GM20431 (cell line): Measurements from ENCODE around the gene LRRD1.
"Not testable (repeated sequence)": the region's sequence is repeated elsewhere in the genome, so short reads cannot be mapped to it uniquely, and the experiment has no call there.

Source experiments
- in situ Hi-C: fragments of 300-500 bp; cut with MseI, MboI; formaldehyde crosslinking; loops from one replicate; pipeline ENCODE4 v1.15.0; 2020; ENCODE audit warnings: low sequenced_read_pairs; ENCODE audit not compliant: unreplicated experiment

The LRRD1 gene

DNA sequence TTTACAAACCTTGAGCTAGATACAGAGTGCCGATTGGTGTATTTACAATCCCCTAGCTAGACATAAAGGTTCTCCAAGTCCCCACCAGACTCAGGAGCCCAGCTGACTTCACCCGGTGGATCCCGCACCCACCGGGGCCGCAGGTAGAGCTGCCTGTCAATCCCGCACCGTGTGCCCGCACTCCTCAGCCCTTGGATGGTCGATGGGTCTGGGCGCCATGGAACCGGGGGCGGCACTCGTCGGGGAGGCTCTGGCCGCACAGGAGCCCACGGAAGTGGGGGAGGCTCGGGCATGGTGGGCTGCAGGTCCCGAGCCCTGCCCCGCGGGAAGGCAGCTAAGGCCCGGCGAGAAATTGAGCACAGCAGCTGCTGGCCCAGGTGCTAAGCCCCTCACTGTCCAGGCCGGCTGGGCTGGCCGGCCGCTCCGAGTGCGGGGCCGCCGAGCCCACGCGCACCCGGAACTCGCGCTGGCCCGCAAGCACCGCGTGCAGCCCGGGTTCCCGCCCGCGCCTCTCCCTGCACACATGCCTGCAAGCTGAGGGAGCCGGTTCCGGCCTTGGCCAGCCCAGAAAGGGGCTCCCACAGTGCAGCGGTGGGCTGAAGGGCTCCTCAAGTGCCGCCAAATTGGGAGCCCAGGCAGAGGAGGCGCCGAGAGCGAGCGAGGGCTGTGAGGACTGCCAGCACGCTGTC lies 35.6 kb downstream of the LRRD1 start:
- in situ Hi-C loops, result not testable (repeated sequence)

DNA sequence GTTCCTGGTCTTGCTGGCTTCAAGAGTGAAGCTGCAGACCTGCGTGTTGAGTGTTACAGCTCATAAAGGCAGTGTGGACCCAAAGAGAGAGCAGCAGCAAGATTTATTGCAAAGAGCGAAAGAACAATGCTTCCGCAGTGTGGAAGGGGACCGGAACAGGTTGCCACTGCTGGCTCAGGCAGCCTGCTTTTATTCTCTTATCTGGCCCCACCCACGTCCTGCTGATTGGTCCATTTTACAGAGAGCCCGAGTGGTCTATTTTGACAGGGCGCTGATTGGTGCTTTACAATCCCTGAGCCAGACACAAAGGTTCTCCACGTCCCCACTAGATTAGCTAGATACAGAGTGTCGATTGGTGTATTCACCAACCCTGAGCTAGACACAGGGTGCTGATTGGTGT lies 36.2 kb downstream of the LRRD1 start:
- in situ Hi-C loops, result not testable (repeated sequence)

DNA sequence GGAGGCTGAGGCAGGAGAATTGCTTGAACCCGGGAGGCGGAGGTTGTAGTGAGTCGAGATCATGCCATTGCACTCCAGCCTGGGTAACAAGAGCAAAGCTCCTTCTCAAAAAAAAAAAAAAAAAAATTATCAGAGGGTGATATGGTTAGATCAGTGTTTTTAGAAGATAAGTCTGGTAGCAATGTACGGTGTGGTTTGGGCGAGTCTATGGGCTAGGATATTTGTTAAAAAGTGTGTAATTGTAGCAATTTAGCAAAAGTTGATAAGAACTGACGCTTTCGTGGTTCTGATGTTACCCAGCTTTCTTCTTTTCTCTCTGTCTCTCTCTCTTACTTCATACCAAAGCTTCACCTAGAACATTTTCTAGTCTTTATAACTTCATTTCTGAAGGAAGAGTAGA lies 37.8 kb downstream of the LRRD1 start:
- in situ Hi-C loops, result no loop called here

GRCh38 chr7:92137557-92137956 lies 41.4 kb downstream of the LRRD1 start:
- in situ Hi-C loops, result no loop called here

DNA sequence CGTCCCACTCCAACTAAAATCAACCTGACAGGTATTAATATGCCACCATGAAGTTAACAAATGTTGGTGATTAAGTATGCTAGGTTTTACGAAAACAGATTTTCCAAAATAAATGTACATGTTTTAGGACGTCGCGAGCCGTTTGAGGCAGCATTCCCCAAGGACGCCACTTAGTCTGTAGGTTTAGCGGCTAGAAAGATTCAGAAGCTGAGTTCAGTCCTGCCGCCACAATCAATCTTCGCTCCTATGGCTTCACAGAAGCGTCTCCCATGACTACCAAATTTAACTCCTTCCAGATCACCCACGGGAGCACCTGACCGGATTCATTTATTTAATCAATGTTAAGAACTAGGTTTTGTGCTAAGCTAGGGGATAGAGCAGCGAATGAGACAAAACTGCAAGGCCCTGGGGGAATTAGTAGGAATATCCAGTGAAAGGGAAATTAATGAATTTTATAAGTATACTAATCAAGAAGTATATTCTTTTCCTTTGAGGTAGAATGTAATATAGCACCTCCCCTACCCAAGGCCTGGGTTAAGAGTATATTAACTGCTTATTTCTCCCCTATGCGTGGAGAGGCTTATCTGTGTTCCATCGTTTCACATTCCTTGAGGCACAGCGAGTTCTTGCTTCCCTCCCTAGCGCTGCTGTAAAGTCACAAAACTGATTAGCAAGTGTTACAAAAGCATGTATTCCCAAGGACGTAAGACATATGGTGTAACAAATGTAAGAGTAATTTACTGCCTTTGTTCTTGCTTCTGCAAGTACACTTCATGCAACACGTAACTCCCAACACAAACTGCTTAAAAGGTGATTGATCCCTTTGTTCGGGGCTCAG lies 43.7 kb downstream of the LRRD1 start:
- in situ Hi-C loops, result no loop called here

- in situ Hi-C loops, result no loop called here
Observed at GRCh38 chr7:92134271-92135051, 44.5 kb downstream of the LRRD1 start, which contains the start of gene CYP51A1. Gene CYP51A1 (minus strand): TSS chr7:92134477. CDS start chr7:92134364, 113 bp downstream.

GRCh38 chr7:92133737-92134270 lies 45.1 kb downstream of the LRRD1 start:
- in situ Hi-C loops, result no loop called here

GRCh38 chr7:92133133-92133736 lies 45.7 kb downstream of the LRRD1 start:
- in situ Hi-C loops, result no loop called here

DNA sequence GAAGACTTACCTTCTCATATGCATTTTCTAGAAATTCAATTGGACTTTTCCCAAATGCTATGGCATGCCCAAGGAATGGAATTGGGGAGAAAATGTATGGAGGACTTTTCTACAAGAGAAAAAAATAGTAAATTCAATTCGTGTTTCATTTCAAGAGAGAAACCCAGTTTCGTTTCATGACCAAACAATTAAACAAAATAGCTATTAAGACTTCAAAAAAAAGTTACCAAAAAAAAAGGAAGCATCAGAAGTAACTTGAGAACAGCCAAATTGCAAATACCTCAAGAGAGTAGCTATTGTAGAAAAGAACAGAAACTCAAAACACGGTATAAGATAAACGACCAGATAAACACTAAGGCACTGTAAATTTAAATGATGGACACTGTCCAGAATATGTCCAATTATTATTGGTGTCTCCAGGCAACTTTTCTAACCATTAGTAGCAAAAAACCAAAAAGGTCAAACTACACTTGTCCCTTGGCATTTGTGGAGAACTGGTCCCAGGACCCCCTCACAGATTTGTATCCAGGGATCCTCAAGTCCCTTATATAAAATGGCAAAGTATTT lies 47.1 kb downstream of the LRRD1 start:
- in situ Hi-C loops, result no loop called here

DNA sequence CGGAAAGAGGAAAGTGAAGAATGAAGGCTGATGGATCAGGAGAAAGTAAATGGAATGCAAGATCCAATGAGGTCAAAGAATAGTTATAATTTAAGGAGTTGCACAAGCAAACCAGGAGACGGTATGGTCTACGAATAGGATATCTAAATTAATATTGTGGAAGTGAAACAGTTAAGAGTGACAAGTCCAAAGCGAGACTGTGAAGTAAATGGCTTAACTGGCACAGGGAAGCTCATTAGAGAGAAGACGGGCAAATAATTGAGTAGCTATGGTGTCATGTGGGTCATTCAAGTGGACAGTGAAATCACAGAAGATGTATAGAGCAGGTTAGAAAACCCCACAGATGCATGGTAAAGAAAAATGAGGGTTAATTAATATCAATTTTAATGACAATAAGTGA lies 47.8 kb downstream of the LRRD1 start:
- in situ Hi-C loops, result no loop called here

GRCh38 chr7:92121681-92122080 lies 57.3 kb downstream of the LRRD1 start:
- in situ Hi-C loops, result no loop called here

DNA sequence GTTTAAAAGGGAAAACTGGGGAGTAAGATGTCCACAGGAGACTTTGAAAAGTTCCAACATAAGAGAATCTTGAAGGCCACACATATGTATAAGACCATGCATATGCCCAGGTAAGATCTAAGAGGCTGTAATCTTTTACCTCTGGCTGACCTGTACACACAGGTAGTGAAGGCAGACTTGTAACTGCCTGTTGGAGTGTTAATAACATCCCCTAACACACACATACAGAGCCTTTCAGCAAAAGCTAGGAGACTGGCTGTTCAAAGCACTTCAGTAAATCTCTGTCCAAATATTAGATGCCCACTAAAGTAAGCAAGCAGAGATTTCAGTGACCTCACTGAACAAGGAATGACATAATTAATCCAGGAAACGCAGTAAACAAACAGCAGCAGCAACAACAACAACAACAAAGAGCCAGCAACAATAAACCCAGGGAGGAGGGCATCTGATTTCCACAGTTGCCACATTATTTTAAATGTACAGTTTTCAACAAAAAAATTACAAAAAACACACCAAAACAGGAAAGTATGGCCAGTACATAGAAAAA lies 59.7 kb downstream of the LRRD1 start:
- in situ Hi-C loops, result no loop called here

DNA sequence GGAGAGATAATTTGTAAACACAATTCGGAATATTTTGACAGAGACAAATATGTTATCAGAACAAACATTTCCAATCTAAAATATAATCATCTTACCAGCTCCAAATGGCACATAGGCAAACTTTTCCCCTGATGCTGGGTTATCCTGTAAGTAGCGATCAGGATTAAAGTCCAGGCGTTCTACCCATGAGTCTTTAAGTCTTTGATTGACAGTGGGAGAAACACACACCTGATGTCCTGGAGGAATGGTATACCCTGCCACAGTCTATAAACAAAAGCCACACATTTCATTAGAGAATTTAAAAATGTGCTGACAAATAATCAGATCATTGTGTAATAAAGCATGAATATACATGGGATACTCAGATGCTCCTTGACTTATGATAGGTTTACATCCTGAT lies 62.0 kb downstream of the LRRD1 start:
- in situ Hi-C loops, result no loop called here

GRCh38 chr7:92115821-92116220 lies 63.1 kb downstream of the LRRD1 start:
- in situ Hi-C loops, result no loop called here

- in situ Hi-C loops, result no loop called here
Observed at GRCh38 chr7:92110857-92111256, 68.1 kb downstream of the LRRD1 start.

DNA sequence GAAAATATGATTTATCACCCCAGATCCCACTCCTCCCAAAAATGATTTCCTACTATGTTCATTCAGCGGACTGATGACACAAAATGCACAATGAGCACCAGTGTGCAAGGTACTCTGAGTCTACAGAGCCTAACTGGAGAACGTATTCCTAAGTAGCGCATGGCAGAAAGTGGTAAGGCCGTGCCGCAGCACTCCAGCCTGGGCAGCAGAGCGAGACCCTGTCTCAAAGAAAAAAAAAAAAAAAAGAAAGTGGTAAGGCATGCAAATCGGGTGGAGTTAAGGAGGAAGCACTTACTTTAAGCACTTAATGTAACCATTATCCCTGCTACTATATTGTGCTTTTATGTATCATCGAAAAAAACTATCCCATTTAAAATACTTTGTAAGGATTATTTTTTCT lies 70.1 kb downstream of the LRRD1 start:
- in situ Hi-C loops, result no loop called here

GRCh38 chr7:92102862-92103261 lies 76.1 kb downstream of the LRRD1 start:
- in situ Hi-C loops, result not testable (repeated sequence)

- in situ Hi-C loops, result no loop called here
Observed at GRCh38 chr7:92100534-92100933, 78.4 kb downstream of the LRRD1 start.

GRCh38 chr7:92095380-92095779 lies 83.6 kb downstream of the LRRD1 start:
- in situ Hi-C loops, result no loop called here
